ENCODE measurements around the gene XPO6. TPM values are rescaled to one million over a fixed set of nuclear protein-coding genes. Genes with fewer than 3 reads are reported as not detected.

Gene XPO6
- polyA plus RNA-seq, 1 donor: 58.1 TPM

- no peak for DNase-seq (ENCODE audit: low read depth)
Observed at GRCh38 chr16:28208131-28208530, 3.6 kb downstream of the XPO6 start.

- no peak for DNase-seq (ENCODE audit: low read depth)
Observed at GRCh38 chr16:28207399-28207798, 4.4 kb downstream of the XPO6 start.

- DNase-seq (ENCODE audit: low read depth): no peak
Observed at GRCh38 chr16:28205974-28206373, 5.8 kb downstream of the XPO6 start.

GRCh38 chr16:28205117-28205899, 6.5 kb downstream of the XPO6 start:
- DNase-seq (ENCODE audit: low read depth): no peak

GRCh38 chr16:28204622-28205021, 7.1 kb downstream of the XPO6 start:
- DNase-seq (ENCODE audit: low read depth): no peak

- DNase-seq (ENCODE audit: low read depth): no peak
Observed at GRCh38 chr16:28204204-28204603, 7.6 kb downstream of the XPO6 start.

GRCh38 chr16:28202147-28202746, 9.5 kb downstream of the XPO6 start:
- no peak for DNase-seq (ENCODE audit: low read depth)

- DNase-seq (ENCODE audit: low read depth): no peak
Observed at GRCh38 chr16:28200661-28201060, 11.1 kb downstream of the XPO6 start.

- no peak for DNase-seq (ENCODE audit: low read depth)
Observed at GRCh38 chr16:28196387-28196987, 15.3 kb downstream of the XPO6 start.

GRCh38 chr16:28195859-28196258, 15.9 kb downstream of the XPO6 start:
- no peak for DNase-seq (ENCODE audit: low read depth)

- DNase-seq (ENCODE audit: low read depth): no peak
Observed at GRCh38 chr16:28193530-28194423, 18.0 kb downstream of the XPO6 start.

GRCh38 chr16:28192806-28193529, 18.8 kb downstream of the XPO6 start:
- no peak for DNase-seq (ENCODE audit: low read depth)

GRCh38 chr16:28191364-28191960, 20.3 kb downstream of the XPO6 start:
- DNase-seq (ENCODE audit: low read depth): no peak

- no peak for DNase-seq (ENCODE audit: low read depth)
Observed at GRCh38 chr16:28189245-28189644, 22.5 kb downstream of the XPO6 start.

GRCh38 chr16:28188085-28188916, 23.5 kb downstream of the XPO6 start:
- no peak for DNase-seq (ENCODE audit: low read depth)

- no peak for DNase-seq (ENCODE audit: low read depth)
Observed at GRCh38 chr16:28187595-28188004, 24.2 kb downstream of the XPO6 start.

GRCh38 chr16:28186752-28187151, 25.0 kb downstream of the XPO6 start:
- DNase-seq (ENCODE audit: low read depth): no peak

- no peak for DNase-seq (ENCODE audit: low read depth)
Observed at GRCh38 chr16:28185696-28186095, 26.1 kb downstream of the XPO6 start.

- DNase-seq (ENCODE audit: low read depth): no peak
Observed at GRCh38 chr16:28184625-28185024, 27.1 kb downstream of the XPO6 start.

- no peak for DNase-seq (ENCODE audit: low read depth)
Observed at GRCh38 chr16:28183930-28184329, 27.8 kb downstream of the XPO6 start.

Data from forelimb muscle (tissue), 1 donor.